Right lobe of liver (tissue), 4 donors: Measurements from ENCODE around the gene MCRS1.

Experiments
- CTCF ChIP-seq, 4 donors: fragments of 200-600 bp in 3 of 4; fragments of 450-650 bp in 1 of 4; IDR thresholded peaks; one replicate each; pipeline versions ENCODE4 v1.5.1 to v1.8.0; 2016 to 2022; ENCODE audit warnings: antibody characterized with exemption in 4 of 4, mild to moderate bottlenecking in 2 of 4
- POLR2A ChIP-seq: fragments of 450-650 bp; IDR thresholded peaks from one replicate; pipeline ENCODE4 v1.6.1; 2017; ENCODE audit warnings: antibody characterized with exemption, mild to moderate bottlenecking
- donor health status: DM: no; HTN: no; CAD: no.
- donor health status: DM: no; HTN: no; CAD: no.
- donor health status: DM: no; HTN: yes; CAD: no.

DNA sequence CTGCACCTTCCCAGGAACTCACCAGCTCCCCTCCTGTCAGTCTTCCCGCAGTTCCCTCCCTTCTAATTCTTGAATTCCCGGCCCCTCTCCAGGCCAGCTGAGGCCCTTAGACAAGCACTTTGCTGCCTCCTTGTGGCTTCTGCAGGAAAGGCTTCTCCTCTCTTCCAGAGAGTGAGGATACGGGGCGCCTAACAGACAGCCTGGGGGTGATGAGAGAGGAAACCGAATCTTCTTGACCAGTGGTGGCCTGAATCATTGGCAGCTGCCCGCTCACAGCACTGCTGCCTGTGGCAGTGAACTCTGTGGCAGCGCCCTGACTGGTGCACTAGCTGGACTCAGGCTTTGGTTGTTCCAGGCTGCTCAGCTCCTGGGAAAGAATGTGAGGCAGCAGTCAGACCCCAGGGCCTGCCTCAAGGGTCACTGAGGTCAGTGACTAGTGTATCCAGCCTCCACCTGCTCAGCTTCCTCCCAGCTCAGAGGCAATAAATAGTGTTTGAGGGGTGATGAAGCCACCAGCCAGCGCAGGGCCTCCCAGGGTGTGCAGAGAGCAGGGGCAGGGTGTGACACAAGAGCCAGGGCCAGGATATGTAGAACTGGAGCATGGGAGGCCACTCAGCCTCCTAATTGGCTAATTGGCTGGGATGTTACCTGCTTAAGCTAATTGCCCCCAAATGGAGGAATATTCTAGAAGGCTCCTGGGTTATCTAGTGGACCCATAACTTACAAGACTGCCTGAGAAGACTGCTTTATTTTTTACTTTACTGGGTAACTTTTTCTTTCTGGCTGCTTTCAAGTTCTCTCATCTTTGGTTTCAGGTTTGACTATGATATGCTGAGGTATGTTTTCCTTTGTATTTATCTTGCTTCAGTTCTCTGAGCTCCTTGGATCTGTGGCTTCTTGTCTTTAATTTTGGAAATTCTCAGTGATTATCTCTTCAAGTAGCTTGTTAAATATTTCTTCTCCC is 12.9 kb upstream of the MCRS1 start:
- TF ChIP-seq CTCF (IDR thresholded peaks at IDR 0.05): peak; percentile 73 to 82 (median 80)
- TF ChIP-seq POLR2A: no peak
